PC-3 (cell line): ENCODE results near the gene CELA2B. TPM values are rescaled to one million over a fixed set of nuclear protein-coding genes. Genes with fewer than 3 reads are reported as not detected.

Experiments used
- ATAC-seq: fragments of 200-7000 bp; cut with Tn5 transposase; 2 replicates; pipeline ENCODE4 v1.9.1; 2020; ENCODE audit warnings: mild to moderate bottlenecking, moderate library complexity
- BruUV-seq: library from RNA; stranded (reverse); fragments of 400-500 nt; replicated peaks from 2 replicates; lab custom pipeline; 2021; lab: Mats Ljungman, UMichigan
- CTCF ChIA-PET: fragments of 300-600 bp; sonication (Branson Sonifier 250); formaldehyde crosslinking; loops from one replicate; lab custom pipeline; 2022; ENCODE audit warnings: antibody characterized with exemption; lab: Charles Lee
- POLR2A ChIA-PET: fragments of 300-600 bp; sonication (Branson Sonifier 250); formaldehyde crosslinking; loops from one replicate; lab custom pipeline; 2022; ENCODE audit warnings: antibody characterized with exemption; ENCODE audit not compliant: unreplicated experiment; lab: Charles Lee
- DNase-seq: peaks from one replicate; pipeline ENCODE4 v3.0.0-alpha.2; 2015
- H2AFZ ChIP-seq: fragments of 300-600 bp; sonication (generic); 2 replicates; pipeline ENCODE4 v1.6.0; 2016; ENCODE audit warnings: antibody characterized with exemption, low read length
- H3F3A ChIP-seq: fragments of 300-600 bp; sonication (generic); one replicate; pipeline ENCODE4 v1.6.0; 2017; ENCODE audit warnings: antibody characterized with exemption, low read length, control low read depth, mild to moderate bottlenecking; ENCODE audit not compliant: unreplicated experiment
- H3K27ac ChIP-seq: fragments of 300-600 bp; sonication (generic); 2 replicates; pipeline ENCODE4 v1.5.1; 2016; ENCODE audit warnings: mild to moderate bottlenecking, low read length
- H3K27me3 ChIP-seq: fragments of 300-600 bp; sonication (generic); 2 replicates; pipeline ENCODE4 v1.6.1; 2016; ENCODE audit warnings: low read length, mixed read lengths
- H3K36me3 ChIP-seq: fragments of 300-600 bp; sonication (generic); 2 replicates; pipeline ENCODE4 v1.6.1; 2016; ENCODE audit warnings: low read depth, mixed run types, low read length, mixed read lengths
- H3K4me1 ChIP-seq: fragments of 300-600 bp; sonication (generic); 2 replicates; pipeline ENCODE4 v1.5.1; 2016; ENCODE audit warnings: low read length; ENCODE audit not compliant: insufficient read depth
- H3K4me2 ChIP-seq: fragments of 300-600 bp; sonication (generic); 2 replicates; pipeline ENCODE4 v1.6.0; 2016; ENCODE audit warnings: low read length
- H3K4me3 ChIP-seq: fragments of 300-600 bp; sonication (generic); 2 replicates; pipeline ENCODE4 v1.5.1; 2016; ENCODE audit warnings: mild to moderate bottlenecking, low read length, mixed read lengths
- H3K79me2 ChIP-seq: fragments of 300-600 bp; sonication (generic); 2 replicates; pipeline ENCODE4 v1.6.1; 2017; ENCODE audit warnings: low read length, mixed read lengths
- H3K9ac ChIP-seq: fragments of 300-600 bp; sonication (generic); 2 replicates; pipeline ENCODE4 v1.6.0; 2016; ENCODE audit warnings: mild to moderate bottlenecking, low read length
- H3K9me2 ChIP-seq: fragments of 300-600 bp; sonication (generic); replicated peaks from 2 replicates; pipeline ENCODE4 v1.6.1; 2016; ENCODE audit warnings: mixed run types, low read length, mixed read lengths
- H3K9me3 ChIP-seq: fragments of 300-600 bp; sonication (generic); 2 replicates; pipeline ENCODE4 v1.6.1; 2016; ENCODE audit warnings: low read length, mixed read lengths
- H4K20me1 ChIP-seq: fragments of 300-600 bp; sonication (generic); 2 replicates; pipeline ENCODE4 v1.6.1; 2016; ENCODE audit warnings: low read length, mixed read lengths
- CTCF ChIP-seq: fragments of 300-600 bp; sonication (generic); conservative IDR thresholded peaks from 2 replicates; pipeline ENCODE4 v1.5.1; 2017; ENCODE audit warnings: antibody characterized with exemption, low read depth, mild to moderate bottlenecking, low read length
- EZH2 ChIP-seq: fragments of 300-600 bp; sonication (generic); IDR thresholded peaks from one replicate; pipeline ENCODE4 v1.6.1; 2017; ENCODE audit warnings: antibody characterized with exemption, mild to moderate bottlenecking, low read length; ENCODE audit not compliant: unreplicated experiment
- EZH2phosphoT487 ChIP-seq: fragments of 300-600 bp; sonication (generic); IDR thresholded peaks from 2 replicates; pipeline ENCODE4 v1.6.1; 2018; ENCODE audit warnings: mild to moderate bottlenecking, antibody characterized with exemption, low read length, borderline replicate concordance
- intact Hi-C: fragments of 100-400 bp; cut with micrococcal nuclease; formaldehyde crosslinking; loops from 2 replicates; pipeline ENCODE4 v1.9.0; 2023
- total RNA-seq: library from RNA; depleted of rRNA; stranded (reverse); fragments of >200 nt; gene quantifications from 2 replicates; pipeline ENCODE4 v1.2.3, GENCODE V29; 2014

The CELA2B gene
- total RNA-seq, 1 experiment from 2014 or later, result not detected

GRCh38 chr1:15526490-15527339 lies 50.8 kb downstream of the CELA2B start, which contains the start of gene DNAJC16:
Gene DNAJC16 (plus strand): TSS chr1:15526848. CDS start chr1:15529106, 2,258 bp downstream.
- peaks cover 25% of the 10 kb centered on the region for H3K4me1 ChIP-seq
- peak within 1 kb of the TSS; percentile 97 for H3K4me2 ChIP-seq
- H3K9me2 ChIP-seq, result no peaks in the 10 kb centered on the region
- intact Hi-C loops, result loop anchor here (2.0 kb wide), 1 partner anchor 92 kb away; no protein-coding TSS in a partner anchor
- peak; percentile 100 for DNase-seq
- ChIA-PET CTCF (interaction anchor here (0.6 kb wide), 1 partner anchor 12 kb away, joined by 3 read pairs; no protein-coding TSS in a partner anchor), POLR2A (interaction anchor here (0.5 kb wide), 1 partner anchor 17 kb away, joined by 3 read pairs; no protein-coding TSS in a partner anchor)
- BruUV-seq, result no TSS peak
- no peaks in the 10 kb centered on the region for H3K27me3 ChIP-seq
- peak within 1 kb of the TSS; percentile 90 for H2AFZ ChIP-seq
- peak; percentile 69 for ATAC-seq
- H3K9ac ChIP-seq, result peak within 1 kb of the TSS; percentile 92
- no peaks in the 10 kb centered on the region for H3K9me3 ChIP-seq
- no peaks in the 10 kb centered on the region for H3F3A ChIP-seq
- H3K79me2 ChIP-seq, result peaks cover 39% of the 10 kb centered on the region
- no peaks in the 10 kb centered on the region for H4K20me1 ChIP-seq
- H3K27ac ChIP-seq, result peak within 1 kb of the TSS; percentile 80
- H3K36me3 ChIP-seq, result no peaks in the 10 kb centered on the region
- TF ChIP-seq EZH2 (no peak), EZH2phosphoT487 (no peak)
- peak within 1 kb of the TSS; percentile 92 for H3K4me3 ChIP-seq

- POLR2A ChIA-PET, result no interaction called here
- peaks cover 24% of the 10 kb centered on the region for H3K79me2 ChIP-seq
- no peak overlapping the region for H3K9ac ChIP-seq
- H3K27me3 ChIP-seq, result no peaks in the 10 kb centered on the region
- no peaks in the 10 kb centered on the region; the same call in 1 of the 2 replicates for H3K36me3 ChIP-seq
- no TSS peak for BruUV-seq
- ATAC-seq, result no peak
- peaks cover 11% of the 10 kb centered on the region for H3K4me1 ChIP-seq
- H4K20me1 ChIP-seq, result no peaks in the 10 kb centered on the region
- H3K9me2 ChIP-seq, result no peaks in the 10 kb centered on the region
- no peak for DNase-seq
- H3K4me2 ChIP-seq, result no peak overlapping the region
- no peaks in the 10 kb centered on the region for H3K9me3 ChIP-seq
- no peak overlapping the region for H2AFZ ChIP-seq
- no peak overlapping the region for H3K4me3 ChIP-seq
- CTCF ChIA-PET, result no interaction called here
- intact Hi-C loops, result no loop called here
- TF ChIP-seq CTCF (no peak), EZH2phosphoT487 (no peak), EZH2 (no peak)
- no peak overlapping the region for H3K27ac ChIP-seq
- H3F3A ChIP-seq, result no peaks in the 10 kb centered on the region
Measured at GRCh38 chr1:15531003-15531402, 55.1 kb downstream of the CELA2B start.

GRCh38 chr1:15531682-15532081 lies 55.8 kb downstream of the CELA2B start:
- no peaks in the 10 kb centered on the region for H3K9me2 ChIP-seq

More at GRCh38 chr1:15531682-15532081, 55.8 kb downstream of the CELA2B start:
- no TSS peak for BruUV-seq
- Histone ChIP-seq H3K36me3 (peaks cover 4% of the 10 kb centered on the region; the same call in 1 of the 2 replicates), H3K27me3 (no peaks in the 10 kb centered on the region), H3K9me3 (no peaks in the 10 kb centered on the region), H3F3A (no peaks in the 10 kb centered on the region), H3K4me2 (no peak overlapping the region), H3K27ac (no peak overlapping the region), H3K79me2 (peaks cover 24% of the 10 kb centered on the region), H2AFZ (no peak overlapping the region), H3K4me3 (no peak overlapping the region), H4K20me1 (no peaks in the 10 kb centered on the region), H3K9ac (no peak overlapping the region), H3K4me1 (peaks cover 8% of the 10 kb centered on the region)
- ChIA-PET CTCF (no interaction called here), POLR2A (no interaction called here)
- intact Hi-C loops, result no loop called here
- TF ChIP-seq CTCF (no peak), EZH2 (no peak), EZH2phosphoT487 (no peak)
- DNase-seq (no peak), ATAC-seq (no peak)
